Epidermal melanocyte (primary cell): ENCODE results near the gene SLC24A3.

Source experiments
- DNase-seq: peaks from one replicate; pipeline ENCODE4 v3.0.0; 2011; ENCODE audit warnings: low spot score; ENCODE audit not compliant: insufficient read length

The SLC24A3 gene

GRCh38 chr20:19583532-19584175, 371.2 kb downstream of the SLC24A3 start:
- DNase-seq, result peak; percentile 72

- DNase-seq, result no peak
Observed at GRCh38 chr20:19588241-19588640, 375.8 kb downstream of the SLC24A3 start.

DNA sequence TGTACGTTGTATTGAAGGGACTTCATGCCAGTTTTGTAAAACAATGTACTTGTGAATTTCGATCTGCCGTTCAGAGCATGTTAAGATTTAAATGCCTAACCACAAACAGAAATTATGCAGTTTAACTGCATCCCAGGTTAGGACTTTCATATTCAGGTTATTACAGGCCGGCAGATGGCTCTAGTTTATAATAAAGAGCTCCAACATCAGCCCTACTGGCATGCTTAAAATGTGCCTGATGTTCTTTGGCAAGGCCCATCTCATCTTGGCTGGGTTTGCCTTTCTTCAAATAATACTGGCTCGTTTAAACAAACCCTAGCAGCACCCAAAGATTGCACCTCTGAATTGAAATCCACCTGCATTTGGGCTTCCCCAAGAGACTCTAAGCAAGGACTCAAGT, 376.3 kb downstream of the SLC24A3 start:
- DNase-seq, result no peak

DNA sequence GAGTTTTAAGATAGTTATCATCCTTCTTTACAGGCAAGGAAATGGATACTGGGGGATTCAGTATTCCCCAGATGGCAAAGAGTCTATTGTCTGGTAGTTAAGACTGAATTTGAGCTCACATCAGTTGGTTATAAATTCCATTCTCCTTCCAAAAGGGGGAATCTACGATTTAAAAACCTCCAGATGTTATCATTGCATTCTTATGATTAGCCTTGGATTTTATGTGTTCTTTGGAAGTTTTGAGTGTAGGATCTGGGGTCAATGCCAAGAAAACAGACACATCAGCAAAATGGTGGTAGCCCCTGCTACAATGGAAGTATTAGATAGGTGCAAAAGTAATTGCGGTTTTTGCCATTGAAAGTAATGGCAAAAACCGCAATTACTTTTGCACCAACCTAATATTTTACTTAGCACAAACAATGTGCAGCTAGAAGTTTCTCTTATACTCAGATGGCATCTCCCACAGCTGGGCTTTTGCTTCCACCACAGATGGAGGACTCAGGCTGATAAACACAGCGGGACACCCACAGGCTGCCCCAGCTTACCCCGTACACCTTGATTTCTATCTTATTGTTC, 377.4 kb downstream of the SLC24A3 start:
- DNase-seq, result no peak

GRCh38 chr20:19590382-19590781, 377.9 kb downstream of the SLC24A3 start:
- no peak for DNase-seq

GRCh38 chr20:19593762-19594161, 381.3 kb downstream of the SLC24A3 start:
- DNase-seq, result no peak

DNA sequence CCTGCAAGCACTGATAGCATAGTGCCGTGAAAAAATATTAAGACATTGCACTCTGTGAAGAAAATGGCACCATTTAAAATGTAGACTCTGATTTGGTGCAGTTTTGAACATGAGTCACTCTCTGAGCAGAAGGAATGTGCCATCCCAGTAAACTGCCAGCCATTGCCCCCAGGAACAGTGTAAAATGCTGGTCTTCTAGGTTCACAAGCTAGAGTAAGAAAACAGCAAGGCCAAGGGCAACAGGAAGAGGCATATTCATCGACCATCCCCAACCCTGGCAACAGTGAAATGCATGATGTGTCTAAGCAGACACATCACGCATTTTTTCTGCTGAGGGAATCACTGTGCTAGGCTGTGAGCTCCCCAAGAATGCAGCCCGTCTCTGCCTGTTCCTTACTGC, 382.5 kb downstream of the SLC24A3 start:
- DNase-seq, result no peak

GRCh38 chr20:19598117-19598850, 385.8 kb downstream of the SLC24A3 start:
- no peak for DNase-seq

GRCh38 chr20:19599200-19599599, 386.8 kb downstream of the SLC24A3 start:
- no peak for DNase-seq

DNA sequence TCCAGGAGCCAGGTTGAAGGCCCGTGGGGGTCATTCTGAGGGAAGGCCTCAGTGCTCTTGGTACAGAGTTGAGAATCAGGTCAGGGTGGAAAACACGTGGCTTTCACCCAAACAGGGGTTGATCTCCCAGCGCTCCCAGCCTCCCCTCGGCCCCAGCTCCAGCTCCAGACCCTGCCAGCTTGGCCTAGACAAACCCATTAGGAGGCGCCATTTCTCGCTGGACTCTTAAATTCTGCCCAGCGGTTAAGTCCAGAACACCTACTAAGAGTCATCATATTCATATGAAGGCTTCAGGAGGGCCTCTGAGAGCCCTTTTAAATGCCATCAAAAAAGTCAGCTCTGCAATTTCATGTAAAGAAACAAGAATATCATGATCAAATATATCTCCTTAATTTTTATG, 387.6 kb downstream of the SLC24A3 start:
- DNase-seq, result no peak

- no peak for DNase-seq
Observed at GRCh38 chr20:19601126-19601810, 388.8 kb downstream of the SLC24A3 start.

DNA sequence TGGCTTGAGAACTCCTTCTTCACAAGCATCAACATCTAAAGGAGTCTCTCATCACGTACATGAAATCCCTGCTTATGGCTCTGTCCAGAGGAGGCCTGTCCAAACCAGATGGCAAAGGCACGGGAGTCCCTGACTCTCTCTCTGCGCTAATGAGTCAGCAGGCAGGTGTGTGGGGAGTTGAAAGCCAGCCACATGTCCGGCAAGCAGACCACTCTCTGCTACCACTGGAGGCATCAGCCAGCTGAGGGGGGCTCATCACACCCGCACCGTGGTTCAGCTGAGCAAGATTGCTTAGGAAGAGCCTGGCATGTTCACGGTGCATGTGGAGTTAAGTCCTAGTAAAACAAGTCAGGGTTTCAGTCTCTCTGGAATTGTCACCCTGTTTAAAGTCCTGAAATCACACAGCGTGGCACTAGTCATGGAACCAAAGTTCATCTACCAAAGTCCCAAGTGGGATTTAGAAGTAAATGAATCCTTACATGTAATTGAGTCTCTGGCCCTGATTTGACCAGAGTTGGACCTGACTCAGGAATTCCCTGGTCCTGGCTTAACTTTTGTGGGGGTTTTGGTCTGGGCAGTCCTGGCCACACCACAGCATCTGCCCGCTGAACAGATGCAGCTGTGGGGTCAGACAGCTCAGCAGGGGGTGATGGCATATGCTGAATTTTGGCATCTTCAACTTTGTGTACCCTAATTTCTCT, 390.4 kb downstream of the SLC24A3 start:
- DNase-seq, result no peak

DNA sequence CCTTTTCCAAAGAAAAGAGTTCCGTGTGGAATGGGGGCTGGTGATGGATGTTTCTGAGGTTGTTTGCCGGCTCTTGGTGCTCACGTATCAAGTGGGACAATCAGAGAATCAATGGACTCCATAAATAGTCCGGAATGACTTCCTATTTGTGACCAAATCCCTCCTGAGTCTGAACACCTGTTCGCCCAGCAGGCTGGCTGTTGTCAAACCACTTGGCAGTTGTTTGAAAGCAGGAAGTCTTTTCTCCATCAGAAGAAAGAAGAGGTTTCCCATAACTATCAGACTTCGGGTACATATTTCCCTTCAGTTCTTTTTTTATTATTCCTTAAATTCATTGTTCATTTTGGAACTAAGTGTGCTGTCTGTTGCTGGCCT, 390.9 kb downstream of the SLC24A3 start:
- no peak for DNase-seq

DNA sequence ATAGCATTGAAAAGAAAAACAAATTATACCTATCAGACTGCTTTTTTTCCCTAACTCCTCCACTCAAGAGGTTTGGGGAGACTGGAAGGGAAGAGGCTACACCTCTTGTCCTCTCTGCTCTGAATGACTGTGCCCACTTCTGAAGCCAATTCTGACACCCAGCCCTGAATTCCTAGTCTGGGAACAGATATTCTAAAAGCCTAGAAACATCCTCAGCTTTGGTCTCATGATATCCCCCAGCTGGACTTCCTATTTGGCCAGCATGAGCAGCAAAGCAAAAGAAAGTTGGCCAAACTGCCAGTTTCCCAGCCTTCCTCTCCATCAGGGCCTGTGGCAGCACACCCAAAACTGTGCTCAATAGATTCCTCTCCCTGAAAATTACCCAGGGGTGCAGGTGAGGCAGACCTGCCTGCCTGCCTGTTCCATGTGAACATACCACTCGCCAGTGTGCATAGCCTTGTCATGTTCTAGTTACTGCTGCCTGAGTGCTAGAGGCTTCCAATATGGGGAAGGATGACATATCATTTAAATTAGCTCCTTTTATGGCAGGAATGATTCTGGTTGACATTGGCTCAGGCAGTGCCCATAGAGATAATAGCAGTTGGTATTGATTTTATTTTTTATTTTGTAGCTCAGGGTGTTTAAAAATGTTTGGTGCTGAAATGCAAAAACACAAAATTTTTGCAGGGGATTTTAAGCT, 393.5 kb downstream of the SLC24A3 start:
- no peak for DNase-seq

DNA sequence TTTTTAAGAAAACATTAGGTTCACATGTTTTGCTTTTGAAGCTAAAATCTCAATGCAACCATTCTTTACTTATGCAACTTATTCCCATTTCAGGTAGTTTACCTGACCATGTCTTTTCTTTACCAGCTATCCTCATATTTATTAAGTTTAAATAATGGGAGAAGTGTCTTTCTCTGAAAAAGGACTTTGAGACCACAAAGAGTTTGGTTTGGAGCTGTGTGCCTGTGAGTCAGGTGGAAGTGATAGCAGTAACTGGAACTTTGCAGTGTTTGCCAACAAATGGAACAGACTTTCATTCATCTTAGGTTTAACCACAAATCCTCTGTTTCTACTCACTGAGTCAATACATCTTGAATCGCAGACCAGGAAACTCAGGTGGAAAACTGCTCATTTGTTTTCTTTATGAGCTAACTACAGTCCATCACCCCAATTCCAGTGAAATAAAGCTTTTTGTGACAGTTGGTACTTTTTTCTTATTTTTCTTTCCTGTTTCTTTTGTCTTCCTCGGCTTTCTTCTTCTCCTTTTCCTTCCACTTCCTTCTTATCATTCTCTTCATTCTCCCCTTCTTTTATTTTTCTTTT, 397.3 kb downstream of the SLC24A3 start:
- no peak for DNase-seq

GRCh38 chr20:19615629-19616028, 403.2 kb downstream of the SLC24A3 start:
- no peak for DNase-seq

- DNase-seq, result no peak
Observed at GRCh38 chr20:19616081-19616480, 403.6 kb downstream of the SLC24A3 start.

DNA sequence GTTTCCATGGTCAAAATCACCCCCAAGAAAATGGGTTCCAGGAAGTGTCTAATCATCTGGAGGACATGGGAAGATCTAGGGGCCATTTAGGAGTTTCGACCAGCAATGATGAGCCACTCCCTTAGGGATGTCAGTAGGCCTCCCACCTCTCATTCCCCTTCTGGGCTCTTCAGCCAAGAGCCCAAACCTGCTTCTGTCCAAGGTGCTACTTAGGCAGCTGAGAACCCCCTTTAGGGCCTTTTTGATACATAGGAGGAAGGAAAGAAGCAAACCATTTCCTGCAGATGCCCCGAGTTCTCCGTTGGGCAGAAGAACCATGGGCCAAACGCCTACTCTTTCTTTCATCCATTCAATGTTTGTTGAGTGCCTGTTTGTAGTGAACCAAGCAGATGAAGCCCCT, 404.2 kb downstream of the SLC24A3 start:
- no peak for DNase-seq

GRCh38 chr20:19617256-19617655, 404.8 kb downstream of the SLC24A3 start:
- DNase-seq, result no peak

DNA sequence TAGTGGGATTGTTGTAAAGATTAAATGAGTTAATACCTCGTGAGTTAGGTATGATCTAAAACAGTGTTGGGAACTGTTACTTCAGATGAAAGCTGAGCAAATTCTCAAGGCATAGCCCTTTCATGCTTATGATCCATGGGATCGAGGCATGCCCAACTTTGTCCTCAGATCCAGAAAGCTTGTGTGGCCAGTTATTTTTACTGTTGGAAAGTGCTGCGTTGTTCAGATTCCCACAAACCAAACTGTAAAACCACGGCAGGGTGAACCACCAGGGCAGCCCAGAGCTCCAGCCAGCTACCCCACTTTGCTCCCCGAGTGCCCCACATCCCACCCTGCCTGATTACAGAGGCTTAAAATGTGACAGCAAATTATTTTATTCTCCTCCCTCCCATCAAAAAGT, 406.3 kb downstream of the SLC24A3 start:
- DNase-seq, result no peak
